H1 (cell line): ENCODE measurements around the gene GCK. TPM values are rescaled to one million over a fixed set of nuclear protein-coding genes. Genes with fewer than 3 reads are reported as not detected.

ENCODE experiments used
- CTCF ChIA-PET: fragments of 300-600 bp; sonication (Branson Sonifier 250); formaldehyde crosslinking; loops from one replicate; lab custom pipeline; 2021; ENCODE audit not compliant: partially characterized antibody; lab: Charles Lee
- POLR2A ChIA-PET: fragments of 300-600 bp; sonication (Branson Sonifier 250); formaldehyde crosslinking; loops from one replicate; lab custom pipeline; 2021; ENCODE audit warnings: inconsistent platforms; ENCODE audit not compliant: partially characterized antibody; lab: Charles Lee
- DNase-seq, 2 experiments: peaks; one replicate each; pipeline versions ENCODE4 v3.0.0 to v3.0.0-alpha.2; 2010 to 2022; ENCODE audit warnings: low spot score in 2 of 2, low read depth in 1 of 2, mixed read lengths in 1 of 2
- FAIRE-seq: peaks from 2 replicates; lab custom pipeline; 2011; peaks lifted over from hg19 to GRCh38; lab: Jason Lieb, UNC
- H2AFZ ChIP-seq: 2 replicates; pipeline ENCODE4 v1.8.1; 2012; ENCODE audit warnings: low read length, inconsistent platforms
- H2AK5ac ChIP-seq: 2 replicates; pipeline ENCODE4 v1.6.1; 2013; ENCODE audit warnings: low read depth, low read length
- H2BK120ac ChIP-seq: replicated peaks from 2 replicates; pipeline ENCODE3; 2013; ENCODE audit warnings: low read depth, low read length, inconsistent platforms
- H2BK12ac ChIP-seq: 2 replicates; pipeline ENCODE4 v1.6.1; 2013; ENCODE audit warnings: low read depth, low read length
- H2BK15ac ChIP-seq: 2 replicates; pipeline ENCODE4 v1.6.1; 2013; ENCODE audit warnings: low read length
- H2BK20ac ChIP-seq: 2 replicates; pipeline ENCODE4 v1.6.1; 2013; ENCODE audit warnings: low read length
- H2BK5ac ChIP-seq: 2 replicates; pipeline ENCODE4 v1.6.1; 2013; ENCODE audit warnings: low read depth, low read length
- H3K14ac ChIP-seq: 2 replicates; pipeline ENCODE4 v1.6.1; 2013; ENCODE audit warnings: inconsistent platforms; ENCODE audit not compliant: insufficient read length
- H3K18ac ChIP-seq: 2 replicates; pipeline ENCODE4 v1.6.1; 2013; ENCODE audit warnings: low read length; ENCODE audit errors: extremely low read depth
- H3K23ac ChIP-seq: 2 replicates; pipeline ENCODE4 v1.6.1; 2013; ENCODE audit warnings: inconsistent platforms; ENCODE audit not compliant: insufficient read length
- H3K23me2 ChIP-seq: 2 replicates; pipeline ENCODE4 v1.6.1; 2013; ENCODE audit warnings: low read depth, low read length
- H3K27ac ChIP-seq: 2 replicates; pipeline ENCODE4 v1.6.1; 2011; ENCODE audit warnings: low read depth, low read length, inconsistent platforms
- H3K27me3 ChIP-seq, 4 experiments: replicated peaks in 1 of 4; 1 replicate in 1 of 4; 2 replicates in 3 of 4; pipeline versions ENCODE4 v1.6.1 to v1.8.1; 2011 to 2013; ENCODE audit warnings: low read length in 3 of 4, mild to moderate bottlenecking in 3 of 4, inconsistent platforms in 2 of 4, mixed read lengths in 2 of 4, moderate library complexity in 1 of 4; ENCODE audit not compliant: control insufficient read depth in 3 of 4, insufficient read depth in 3 of 4; ENCODE audit errors: extremely low read depth in 1 of 4
- H3K36me3 ChIP-seq, 4 experiments: 2 replicates each; pipeline versions ENCODE4 v1.6.1 to v1.8.1; 2011 to 2013; ENCODE audit warnings: mild to moderate bottlenecking in 4 of 4, low read length in 3 of 4, moderate library complexity in 2 of 4, control low read depth in 1 of 4, inconsistent platforms in 1 of 4; ENCODE audit not compliant: insufficient read depth in 4 of 4, control insufficient read depth in 2 of 4
- H3K4ac ChIP-seq: replicated peaks from 2 replicates; pipeline ENCODE3; 2013; ENCODE audit warnings: low read length, low read depth, mixed read lengths, inconsistent platforms; ENCODE audit not compliant: insufficient read length
- H3K4me1 ChIP-seq, 4 experiments: replicated peaks in 1 of 4; 1 replicate in 1 of 4; 2 replicates in 3 of 4; pipeline versions ENCODE4 v1.6.1 to v1.8.1; 2011 to 2013; ENCODE audit warnings: low read length in 3 of 4, inconsistent platforms in 2 of 4, mixed read lengths in 1 of 4; ENCODE audit not compliant: insufficient read depth in 4 of 4, control insufficient read depth in 3 of 4
- H3K4me2 ChIP-seq, 2 experiments: 2 replicates each; pipeline versions ENCODE4 v1.6.1 to v1.8.1; 2011 to 2013; ENCODE audit warnings: low read depth in 2 of 2, low read length in 2 of 2, control low read depth in 1 of 2, inconsistent platforms in 1 of 2, mild to moderate bottlenecking in 1 of 2; ENCODE audit not compliant: insufficient read depth in 1 of 2
- H3K4me3 ChIP-seq, 4 experiments: fragments of 200-600, 300-600 bp in 1 of 4; sonication (generic), shearing (Covaris generic), sonication (Bioruptor Twin) in 1 of 4; 2 replicates each; pipeline versions ENCODE4 v1.5.1 to v1.8.1; 2011 to 2016; ENCODE audit warnings: low read length in 4 of 4, low read depth in 3 of 4, control low read depth in 2 of 4, inconsistent platforms in 2 of 4, mild to moderate bottlenecking in 2 of 4, mixed read lengths in 1 of 4, moderate library complexity in 1 of 4; ENCODE audit not compliant: insufficient read depth in 2 of 4; ENCODE audit errors: extremely low read depth in 1 of 4
- H3K56ac ChIP-seq: replicated peaks from 2 replicates; pipeline ENCODE3; 2013; ENCODE audit warnings: low read depth, mild to moderate bottlenecking, mixed read lengths, low read length, inconsistent platforms; ENCODE audit not compliant: insufficient read length
- H3K79me1 ChIP-seq: 2 replicates; pipeline ENCODE4 v1.6.1; 2013; ENCODE audit warnings: low read depth, low read length, control low read depth
- H3K79me2 ChIP-seq, 2 experiments: 2 replicates each; pipeline versions ENCODE4 v1.6.1 to v1.8.1; 2012 to 2013; ENCODE audit warnings: low read length in 2 of 2, mild to moderate bottlenecking in 2 of 2, inconsistent platforms in 1 of 2; ENCODE audit not compliant: insufficient read depth in 2 of 2, control insufficient read depth in 1 of 2
- H3K9ac ChIP-seq, 4 experiments: replicated peaks in 1 of 4; 1 replicate in 1 of 4; 2 replicates in 3 of 4; pipeline versions ENCODE4 v1.6.1 to v1.8.1; 2011 to 2013; ENCODE audit warnings: low read depth in 3 of 4, low read length in 3 of 4, control low read depth in 2 of 4, mild to moderate bottlenecking in 2 of 4, moderate library complexity in 2 of 4, inconsistent platforms in 1 of 4; ENCODE audit errors: extremely low read depth in 1 of 4
- H3K9me3 ChIP-seq, 2 experiments: 2 replicates each; pipeline versions ENCODE4 v1.6.1 to v1.8.1; 2012 to 2013; ENCODE audit warnings: mild to moderate bottlenecking in 2 of 2, moderate library complexity in 2 of 2, control low read depth in 1 of 2, inconsistent platforms in 1 of 2, low read depth in 1 of 2, low read length in 1 of 2, mixed read lengths in 1 of 2; ENCODE audit not compliant: insufficient read depth in 2 of 2
- H4K20me1 ChIP-seq, 2 experiments: replicated peaks in 1 of 2; 2 replicates each; pipeline versions ENCODE3 to v1.8.1; 2011 to 2013; ENCODE audit warnings: inconsistent platforms in 2 of 2, low read length in 2 of 2, mild to moderate bottlenecking in 1 of 2; ENCODE audit not compliant: insufficient read depth in 2 of 2, control insufficient read depth in 1 of 2
- H4K5ac ChIP-seq: 2 replicates; pipeline ENCODE4 v1.6.1; 2013; ENCODE audit warnings: low read length, low read depth, mixed read lengths, inconsistent platforms; ENCODE audit not compliant: insufficient read length
- H4K8ac ChIP-seq: 2 replicates; pipeline ENCODE4 v1.8.0; 2013; ENCODE audit warnings: mild to moderate bottlenecking, moderate library complexity, low read length, inconsistent platforms; ENCODE audit not compliant: insufficient read depth; ENCODE audit errors: extremely low read depth
- H4K91ac ChIP-seq: replicated peaks from 2 replicates; pipeline ENCODE3; 2013; ENCODE audit warnings: low read length, mixed read lengths, inconsistent platforms; ENCODE audit not compliant: insufficient read length
- EGR1 ChIP-seq: IDR thresholded peaks from 2 replicates; pipeline ENCODE4 v1.6.1; 2011; ENCODE audit warnings: low read depth, low read length, borderline replicate concordance
- RNF2 ChIP-seq: fragments of 200-900, 300-1000 bp; sonication (generic); IDR thresholded peaks from 2 replicates; pipeline ENCODE4 v1.7.1; 2016; ENCODE audit warnings: borderline replicate concordance, low read depth, mild to moderate bottlenecking, antibody characterized with exemption, low read length; ENCODE audit not compliant: poor library complexity, severe bottlenecking; ENCODE audit errors: missing control alignments
- WGBS, 2 experiments: shearing (Covaris generic) in 1 of 2; methylation state at CpG; one replicate each; pipeline versions ENCODE4 v1.1.6 to v1.1.7; 2013 to 2015; ENCODE audit warnings: low lambda C conversion rate in 2 of 2, mixed read lengths in 2 of 2, inconsistent platforms in 1 of 2, low coverage in 1 of 2, missing lambda C conversion rate in 1 of 2; ENCODE audit not compliant: insufficient replicate concordance in 2 of 2, insufficient coverage in 1 of 2, insufficient read length in 1 of 2; ENCODE audit errors: extremely low coverage in 1 of 2, missing lambda C conversion rate in 1 of 2; 5-methylcytosine and 5-hydroxymethylcytosine counted together
- polyA plus RNA-seq, 7 experiments: library from polyadenylated mRNA; depleted of rRNA in 3 of 7; stranded (reverse) in 5 of 7; unstranded in 2 of 7; fragments of >200 nt in 5 of 7; fragments of 200-250 nt in 2 of 7; gene quantifications; 1 replicate in 5 of 7; 2 replicates in 1 of 7; 4 replicates in 1 of 7; pipeline versions ENCODE4 v1.2.1 to v1.2.3, GENCODE V29; 2011 to 2013; ENCODE audit warnings: missing spikeins in 2 of 7, mixed read lengths in 2 of 7
- total RNA-seq: library from RNA; stranded (reverse); fragmentation: NEBNext Ultra II Directional; extraction: Animal tissue kit (Norgen Biotek cat#: 25700); gene quantifications from 2 replicates; pipeline ENCODE4 v1.2.1, GENCODE V29; 2021
- TF ChIP-seq, protein P1 (sequence below): IDR thresholded peaks from 2 replicates; pipeline ENCODE4 v1.6.1; 2012; ENCODE audit warnings: inconsistent platforms

GCK gene
- total and polyA plus RNA-seq, 2 of the 8 experiments (the other 6 are each of a cell fraction or from before 2014, with no cell fraction given), result 2.4 to 4.9 TPM

DNA sequence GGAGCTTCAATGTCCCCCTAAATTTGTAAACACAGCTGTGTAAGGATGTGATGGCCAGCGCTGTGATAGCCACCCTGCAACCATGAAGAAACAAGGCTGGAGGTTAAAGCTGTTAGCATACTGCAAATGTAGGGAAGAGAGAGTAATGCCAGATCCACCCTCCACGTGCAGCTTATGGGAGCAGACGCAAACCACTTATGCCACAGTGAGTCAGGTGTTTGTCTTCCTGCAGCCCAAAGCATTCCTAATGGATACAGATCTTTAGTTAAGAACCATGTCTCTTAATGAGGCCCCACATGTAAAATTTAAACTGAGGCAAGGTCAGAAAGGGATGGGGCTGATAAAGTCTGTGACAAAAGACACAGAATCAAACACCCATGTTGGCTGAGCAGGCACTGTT, 34.5 kb downstream of the GCK start:
- Histone ChIP-seq H3K56ac (no peak overlapping the region), H3K18ac (no peak overlapping the region), H3K4ac (no peak overlapping the region), H2BK120ac (no peak overlapping the region), H2BK20ac (no peak overlapping the region), H3K9ac (no peak overlapping the region), H4K8ac (no peak overlapping the region), H4K91ac (no peak overlapping the region), H3K4me3 (no peak overlapping the region), H3K14ac (no peak overlapping the region), H3K36me3 (no peaks in the 10 kb centered on the region), H3K23me2 (no peaks in the 10 kb centered on the region), H3K79me1 (no peaks in the 10 kb centered on the region), H3K4me2 (no peak overlapping the region), H2BK15ac (no peak overlapping the region), H3K23ac (no peak overlapping the region), H2BK5ac (no peak overlapping the region), H2AFZ (no peak overlapping the region), H3K79me2 (no peaks in the 10 kb centered on the region), H3K4me1 (no peaks in the 10 kb centered on the region), H4K5ac (no peak overlapping the region), H3K27ac (no peak overlapping the region), H3K9me3 (no peaks in the 10 kb centered on the region), H4K20me1 (no peaks in the 10 kb centered on the region), H2AK5ac (no peak overlapping the region), H2BK12ac (no peak overlapping the region), H3K27me3 (no peaks in the 10 kb centered on the region; a peak in 2 of 7 replicates)
- no peak for FAIRE-seq
- ChIA-PET CTCF (interaction anchor here (1.0 to 6.1 kb wide), 8 partner anchors 9 to 53 kb away, joined by 3 to 46 read pairs (median 6); no protein-coding TSS in a partner anchor), POLR2A (interaction anchor here (0.6 kb wide), 1 partner anchor 9 kb away, joined by 4 read pairs; no protein-coding TSS in a partner anchor)
- TF ChIP-seq EGR1, result no peak
- TF ChIP-seq RNF2, result no peak
- TF ChIP-seq, protein P1, sequence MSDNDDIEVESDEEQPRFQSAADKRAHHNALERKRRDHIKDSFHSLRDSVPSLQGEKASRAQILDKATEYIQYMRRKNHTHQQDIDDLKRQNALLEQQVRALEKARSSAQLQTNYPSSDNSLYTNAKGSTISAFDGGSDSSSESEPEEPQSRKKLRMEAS, result no peak
- no peak for DNase-seq
- 84% methylated on average over 3 of the region's 3 CpGs; no CpG with 5 or more reads in 1 of the 2 experiments for WGBS, 2 experiments
